HG03196 (cell line): ENCODE data around the gene SLC43A3.

Experiments used
- ATAC-seq: cut with Tn5 transposase; IDR thresholded peaks from one replicate; pipeline ENCODE4 v1.9.1; 2021; ENCODE audit not compliant: unreplicated experiment

SLC43A3 gene

DNA sequence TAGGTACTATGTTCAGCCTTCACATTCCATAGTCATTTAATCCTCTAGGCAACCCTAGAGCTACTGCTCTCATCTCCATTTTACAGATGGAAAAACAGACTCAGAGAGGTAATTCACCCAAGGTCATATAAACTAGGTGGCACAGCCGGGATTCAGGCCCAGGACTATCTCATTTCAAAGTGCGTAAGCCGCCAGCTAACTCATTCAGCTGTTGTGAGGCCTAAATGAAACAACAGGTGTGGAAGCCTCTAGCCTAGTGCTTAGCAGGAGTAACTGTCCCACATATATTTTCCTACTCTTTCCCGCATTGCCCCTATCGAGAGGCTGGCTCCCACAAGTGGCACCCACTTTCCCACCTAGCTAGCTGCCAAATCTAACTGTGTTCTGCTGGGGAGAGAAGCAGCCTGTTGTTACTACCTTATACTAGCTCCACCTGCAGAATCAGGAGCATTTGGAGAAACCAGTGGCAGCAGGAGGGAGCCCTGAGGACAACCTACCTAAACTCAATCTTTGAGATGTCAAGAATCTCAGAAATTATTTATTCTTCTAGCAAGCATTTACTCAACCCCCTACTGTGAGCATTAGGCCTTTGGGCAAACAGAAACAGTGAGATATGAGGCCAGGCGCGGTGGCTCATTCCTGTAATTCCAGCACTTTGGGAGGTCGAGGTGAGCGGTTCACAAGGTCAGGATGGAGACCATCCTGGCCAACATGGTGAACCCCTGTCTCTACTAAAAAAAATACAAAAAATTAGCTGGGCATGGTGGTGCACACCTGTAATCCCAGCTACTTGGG is 66.8 kb downstream of the SLC43A3 start:
- no peak for ATAC-seq

GRCh38 chr11:57359396-57359795 is 67.5 kb downstream of the SLC43A3 start:
- ATAC-seq, result no peak

- no peak for ATAC-seq
These were observed 67.9 kb downstream of the SLC43A3 start for GRCh38 chr11:57358991-57359390.

GRCh38 chr11:57358543-57358961 is 68.4 kb downstream of the SLC43A3 start:
- no peak for ATAC-seq

GRCh38 chr11:57357856-57358255 is 69.1 kb downstream of the SLC43A3 start:
- no peak for ATAC-seq

DNA sequence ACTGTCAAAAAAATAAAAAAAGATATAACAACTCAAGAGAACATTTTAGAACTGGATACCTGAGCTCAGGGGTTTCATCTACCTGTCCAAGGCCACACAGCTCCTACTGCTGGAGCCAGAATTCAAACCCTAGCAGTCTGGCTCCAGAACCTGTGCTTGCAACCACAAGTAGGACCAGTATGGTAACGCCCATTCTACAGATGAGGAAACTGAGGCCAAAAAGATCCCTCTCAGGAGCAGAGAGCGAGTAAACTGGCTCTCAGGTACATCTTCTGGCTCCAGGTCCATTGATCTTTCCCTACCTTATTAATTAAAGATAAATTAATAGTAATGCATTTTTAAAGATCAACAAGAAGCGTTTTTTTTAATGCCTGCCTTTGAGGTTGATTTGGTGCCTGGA is 69.6 kb downstream of the SLC43A3 start:
- ATAC-seq, result no peak
